ENCODE measurements around the gene CADM4. TPM values are rescaled to one million over a fixed set of nuclear protein-coding genes. Genes with fewer than 3 reads are reported as not detected.
A peak's percentile ranks its signal among the peaks of the same experiment; 100 is the strongest.

The CADM4 gene, protein sequence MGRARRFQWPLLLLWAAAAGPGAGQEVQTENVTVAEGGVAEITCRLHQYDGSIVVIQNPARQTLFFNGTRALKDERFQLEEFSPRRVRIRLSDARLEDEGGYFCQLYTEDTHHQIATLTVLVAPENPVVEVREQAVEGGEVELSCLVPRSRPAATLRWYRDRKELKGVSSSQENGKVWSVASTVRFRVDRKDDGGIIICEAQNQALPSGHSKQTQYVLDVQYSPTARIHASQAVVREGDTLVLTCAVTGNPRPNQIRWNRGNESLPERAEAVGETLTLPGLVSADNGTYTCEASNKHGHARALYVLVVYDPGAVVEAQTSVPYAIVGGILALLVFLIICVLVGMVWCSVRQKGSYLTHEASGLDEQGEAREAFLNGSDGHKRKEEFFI
- total RNA-seq (2021; ENCODE audit: unreplicated experiment) (28.7 TPM), Bru-seq, nascent RNA (percentile 47 among the genes with signal in this experiment), BruChase-seq, experiment 1, labeled RNA remaining after a 6-hour chase (percentile 58 among the genes with signal in this experiment), BruChase-seq, experiment 2, labeled RNA remaining after a 2-hour chase (percentile 52 among the genes with signal in this experiment)
- 33.7 and 34.8 TPM in 2 replicates for polyA plus RNA-seq (2012)
- long read RNA-seq, transcript CADM4-201 (9 exons, 2,178 nt): major isoform, 6 of 25 reads
- long read RNA-seq, partial matches to known transcripts: 3 of 25 reads
- long read RNA-seq, other reads (novel, unspliced or antisense): 16 of 25 reads

DNA sequence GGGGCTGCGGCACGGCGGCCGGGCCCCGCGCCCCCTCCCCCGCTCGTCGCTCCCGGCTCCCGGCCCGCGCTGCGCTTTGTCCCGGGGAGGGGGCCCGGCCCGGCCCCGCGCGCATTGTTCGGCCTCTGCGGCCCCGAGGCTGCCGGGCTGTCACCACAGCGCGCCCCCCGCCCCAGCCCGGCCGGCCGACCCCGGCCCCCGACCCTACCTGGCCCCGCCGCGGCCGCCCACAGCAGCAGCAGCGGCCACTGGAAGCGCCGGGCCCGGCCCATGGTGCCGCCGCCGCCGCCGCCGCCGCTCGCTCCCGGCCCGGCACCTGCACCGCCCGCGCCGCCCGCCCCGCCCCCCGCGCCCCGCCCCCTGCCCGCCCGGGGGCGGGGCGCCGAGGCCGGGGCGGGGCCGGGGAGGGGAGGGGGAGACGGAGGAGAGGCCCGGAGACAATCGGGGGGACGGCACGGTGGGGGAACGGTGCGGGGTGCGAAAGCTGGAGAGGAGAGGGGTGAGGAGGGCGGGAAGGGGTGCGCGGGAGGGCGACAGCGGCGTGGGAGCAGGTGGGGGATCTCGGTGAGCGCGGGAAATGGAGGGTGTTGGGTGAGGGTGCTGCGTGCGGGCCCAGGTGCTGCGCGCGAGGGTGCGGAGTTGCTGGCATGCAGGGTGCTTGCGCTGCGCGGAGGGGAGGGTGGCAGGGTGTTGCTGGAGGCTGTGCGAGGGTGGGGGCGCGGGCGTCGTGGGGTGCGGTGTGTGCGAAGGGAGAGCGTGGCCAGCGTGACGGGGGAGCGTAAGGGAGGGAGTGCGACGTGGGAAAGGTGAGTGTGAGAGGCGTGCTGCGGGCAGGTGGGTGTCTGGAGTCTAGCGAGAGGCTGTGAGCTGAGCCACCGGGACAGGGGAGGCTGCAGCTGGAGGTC, at the start of gene CADM4:
Gene CADM4, minus strand, starts transcription at position 332 of the 905 bp plus-strand sequence. Its CDS starts 60 bp downstream, at position 272.
- TF ChIP-seq SRF (IDR thresholded peaks at IDR 0.05; ENCODE audit: low read depth) (no peak), ZFX (IDR thresholded peaks at IDR 0.05) (0 out of 2 replicates have a peak, but pooled peaks have one; percentile 34)
- TF ChIP-seq, protein P1, sequence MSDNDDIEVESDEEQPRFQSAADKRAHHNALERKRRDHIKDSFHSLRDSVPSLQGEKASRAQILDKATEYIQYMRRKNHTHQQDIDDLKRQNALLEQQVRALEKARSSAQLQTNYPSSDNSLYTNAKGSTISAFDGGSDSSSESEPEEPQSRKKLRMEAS (IDR thresholded peaks at IDR 0.05): peak; percentile 42; the same call in 1 of the 2 replicates
- Histone ChIP-seq H3K4me3 (replicated peaks in 1 of 2; ENCODE audit: low read depth in 1 of 2, low read length in 2 of 2) (peak within 1 kb of the TSS; percentile 49 to 62), H4K20me1 (ENCODE audit: insufficient read depth) (no peaks in the 10 kb centered on the region), H3K9me2 (ENCODE audit: insufficient read depth) (no peaks in the 10 kb centered on the region), H3K27ac (ENCODE audit: low read depth, low read length) (peak within 1 kb of the TSS; percentile 40; the same call in 1 of the 2 replicates), H3K4me1 (ENCODE audit: control insufficient read depth in 1 of 2, insufficient read depth in 2 of 2, low read length in 2 of 2) (peaks cover 14 to 34% of the 10 kb centered on the region in 2 experiments), H3K27me3 (ENCODE audit: insufficient read depth, low read length) (peaks cover 7% of the 10 kb centered on the region; the same call in 1 of the 2 replicates), H3K79me2 (ENCODE audit: insufficient read depth, low read length) (no peaks in the 10 kb centered on the region), H2AFZ (ENCODE audit: low read depth, low read length, poor library complexity, severe bottlenecking) (no peak within 1 kb of the TSS), H3K9me3 (ENCODE audit: control insufficient read depth in 1 of 2, insufficient read depth in 1 of 2, low read depth in 1 of 2, low read length in 2 of 2) (no peaks in the 10 kb centered on the region), H3K9ac (ENCODE audit: low read length) (peak within 1 kb of the TSS; percentile 53), H3K36me3 (ENCODE audit: control insufficient read depth in 1 of 2, insufficient read depth in 2 of 2, low read length in 2 of 2) (no peaks in the 10 kb centered on the region), H3K4me2 (ENCODE audit: low read length) (peak within 1 kb of the TSS; percentile 84)
- intact Hi-C loops (cut with micrococcal nuclease): no loop called here
- POLR2A ChIA-PET: no interaction called here
- no TSS peak for BruUV-seq (replicated peaks)
- ATAC-seq (peak; percentile 84), DNase-seq (ENCODE audit: low read depth, low spot score) (no peak)
- RAD21 ChIA-PET (ENCODE audit: low non-redundant PET in 1 of 2, low total read pairs in 2 of 2, uncharacterized antibody in 2 of 2, unreplicated experiment in 2 of 2): no interaction called here
- CTCF ChIA-PET: no interaction called here
